Astrocyte (in vitro differentiated cells and primary cell): ENCODE results near the gene OR10G6.

Experiments
- CTCF ChIP-seq: IDR thresholded peaks from 2 replicates; pipeline ENCODE4 v1.5.1; 2011; ENCODE audit warnings: low read depth, mild to moderate bottlenecking, inconsistent platforms, low read length, moderate library complexity; ENCODE audit not compliant: insufficient read depth
- EZH2 ChIP-seq: IDR thresholded peaks from 2 replicates; pipeline ENCODE4 v1.6.1; 2012; ENCODE audit warnings: mild to moderate bottlenecking, low read length, inconsistent platforms; ENCODE audit not compliant: insufficient read depth

DNA sequence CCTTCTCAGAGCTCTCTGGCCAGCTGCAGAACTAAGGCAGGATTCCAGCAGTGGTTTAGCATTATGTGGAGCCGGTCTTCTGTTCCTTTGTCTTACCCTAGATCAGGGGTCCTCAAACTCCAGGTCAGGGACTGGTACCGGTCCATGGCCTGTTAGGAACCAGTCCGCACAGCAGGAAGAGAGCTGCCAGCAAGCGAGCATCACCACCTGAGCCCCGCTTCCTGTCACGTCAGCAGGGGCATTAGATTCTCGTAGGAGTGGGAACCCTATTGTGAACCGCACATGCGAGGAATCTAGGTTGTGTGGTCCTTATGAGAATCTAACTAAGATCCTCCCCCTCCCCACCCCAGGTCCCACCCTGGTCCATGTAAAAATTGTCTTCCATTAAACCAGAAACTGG is 44.6 kb upstream of the OR10G6 start:
- TF ChIP-seq EZH2 = no peak
- no peak for TF ChIP-seq CTCF
